Prostate gland (tissue), 2 donors: ENCODE results near the gene RASGRP1. TPM values are rescaled to one million over a fixed set of nuclear protein-coding genes. Genes with fewer than 3 reads are reported as not detected.

Experiments
- DNase-seq: peaks from one replicate; pipeline ENCODE4 v3.0.0-alpha.2; 2019; ENCODE audit warnings: low spot score
- H3K27ac ChIP-seq, 2 donors: fragments of 200-600 bp; sonication (generic); 2 replicates each; pipeline ENCODE4 v1.5.1; 2017 to 2019
- H3K27me3 ChIP-seq: fragments of 200-600 bp; sonication (generic); replicated peaks from 2 replicates; pipeline ENCODE4 v1.5.1; 2019; ENCODE audit not compliant: insufficient read depth
- H3K36me3 ChIP-seq, 2 donors: fragments of 200-600 bp; sonication (generic); 1 replicate in 1 of 2; 2 replicates in 1 of 2; pipeline versions ENCODE4 v1.5.1 to v1.8.1; 2017 to 2019
- H3K4me1 ChIP-seq: fragments of 200-600 bp; sonication (generic); replicated peaks from 2 replicates; pipeline ENCODE4 v1.5.1; 2019
- H3K4me3 ChIP-seq, 2 donors: fragments of 200-600 bp; sonication (generic); 2 replicates each; pipeline ENCODE4 v1.5.1; 2017 to 2019
- H3K9me3 ChIP-seq: fragments of 200-600 bp; sonication (generic); 2 replicates; pipeline ENCODE4 v1.5.1; 2017
- POLR2A ChIP-seq: fragments of 450-650 bp; IDR thresholded peaks from one replicate; pipeline ENCODE4 v1.6.1; 2016; ENCODE audit warnings: antibody characterized with exemption, mild to moderate bottlenecking
- POLR2AphosphoS5 ChIP-seq: sonication (generic); formaldehyde crosslinking; IDR thresholded peaks from one replicate; pipeline ENCODE4 v1.6.1; 2017; ENCODE audit warnings: antibody characterized with exemption
- WGBS: methylation state at CpG from one replicate; pipeline ENCODE4 v1.1.5; 2018; 5-methylcytosine and 5-hydroxymethylcytosine counted together
- intact Hi-C: fragments of 100-400 bp; cut with DNase I; formaldehyde crosslinking; loops from one replicate; pipeline ENCODE4 v1.14.2; 2022
- total RNA-seq, 2 donors: library from RNA; depleted of rRNA; stranded (reverse); fragments of >200 nt; gene quantifications; one replicate each; pipeline ENCODE4 v1.1.0, GENCODE V29; 2016
- TF ChIP-seq, protein P1 (sequence below), 4 experiments: fragments of 200-600 bp in 2 of 4; fragments of 450-650 bp in 2 of 4; sonication (generic) in 2 of 4; IDR thresholded peaks; 1 replicate in 3 of 4; 2 replicates in 1 of 4; pipeline ENCODE4 v1.5.1; 2016 to 2019; ENCODE audit warnings: antibody characterized with exemption in 4 of 4, mild to moderate bottlenecking in 2 of 4, moderate library complexity in 2 of 4

Gene RASGRP1
- total RNA-seq, 2 donors from 2014 or later: 0.36 to 7.6 TPM

DNA sequence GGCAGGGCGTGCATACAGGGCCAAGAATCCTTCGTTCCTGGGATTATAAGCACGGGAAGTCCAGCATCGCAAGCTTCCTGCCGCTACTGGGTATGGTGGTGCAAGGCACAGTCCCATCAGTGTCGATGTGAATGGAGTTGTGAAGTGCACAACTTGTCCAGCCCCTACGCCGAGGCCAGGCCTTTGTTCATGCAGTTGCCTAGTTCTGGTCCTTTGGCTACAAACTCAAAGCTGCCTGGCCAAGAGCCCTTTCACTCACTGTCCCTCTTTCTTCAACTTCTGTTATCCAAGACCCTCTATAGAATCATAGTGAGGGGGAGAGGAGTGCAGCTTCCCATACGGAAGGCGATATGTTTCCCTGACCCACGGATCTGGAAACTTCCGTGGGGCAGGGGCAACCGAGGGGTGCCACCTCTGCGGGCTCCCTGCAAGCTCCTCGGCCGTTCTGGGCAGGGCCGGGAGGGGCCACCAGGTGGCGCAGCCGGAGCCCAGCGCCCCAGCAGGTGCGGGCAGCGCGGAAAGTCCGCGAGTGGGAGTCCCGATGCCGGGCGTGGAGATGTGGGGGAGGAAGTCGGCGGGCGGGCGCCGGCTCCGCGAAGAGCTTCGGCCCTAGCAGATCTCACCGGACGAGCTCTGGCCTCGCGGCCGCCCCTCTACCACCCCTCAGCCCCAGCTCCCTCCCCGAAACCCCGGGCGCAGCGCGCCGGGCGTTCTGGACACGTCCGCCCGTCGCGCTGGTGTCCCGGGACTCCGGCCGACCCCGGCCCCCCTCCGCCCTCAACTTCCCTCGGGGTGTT is 693 bp downstream of the RASGRP1 start:
- Histone ChIP-seq H3K4me3 (peak overlapping the region; percentile 51), H3K27ac (peak overlapping the region in 1 of 2 donors; percentile 45), H3K36me3 (no peaks in the 10 kb centered on the region), H3K4me1 (peaks cover 5% of the 10 kb centered on the region), H3K9me3 (no peaks in the 10 kb centered on the region), H3K27me3 (peaks cover 4% of the 10 kb centered on the region)
- 11% methylated on average over 52 of the region's 59 CpGs for WGBS
- TF ChIP-seq POLR2A (no peak), POLR2AphosphoS5 (no peak)
- TF ChIP-seq, protein P1, sequence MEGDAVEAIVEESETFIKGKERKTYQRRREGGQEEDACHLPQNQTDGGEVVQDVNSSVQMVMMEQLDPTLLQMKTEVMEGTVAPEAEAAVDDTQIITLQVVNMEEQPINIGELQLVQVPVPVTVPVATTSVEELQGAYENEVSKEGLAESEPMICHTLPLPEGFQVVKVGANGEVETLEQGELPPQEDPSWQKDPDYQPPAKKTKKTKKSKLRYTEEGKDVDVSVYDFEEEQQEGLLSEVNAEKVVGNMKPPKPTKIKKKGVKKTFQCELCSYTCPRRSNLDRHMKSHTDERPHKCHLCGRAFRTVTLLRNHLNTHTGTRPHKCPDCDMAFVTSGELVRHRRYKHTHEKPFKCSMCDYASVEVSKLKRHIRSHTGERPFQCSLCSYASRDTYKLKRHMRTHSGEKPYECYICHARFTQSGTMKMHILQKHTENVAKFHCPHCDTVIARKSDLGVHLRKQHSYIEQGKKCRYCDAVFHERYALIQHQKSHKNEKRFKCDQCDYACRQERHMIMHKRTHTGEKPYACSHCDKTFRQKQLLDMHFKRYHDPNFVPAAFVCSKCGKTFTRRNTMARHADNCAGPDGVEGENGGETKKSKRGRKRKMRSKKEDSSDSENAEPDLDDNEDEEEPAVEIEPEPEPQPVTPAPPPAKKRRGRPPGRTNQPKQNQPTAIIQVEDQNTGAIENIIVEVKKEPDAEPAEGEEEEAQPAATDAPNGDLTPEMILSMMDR (IDR thresholded peaks at IDR 0.05): peak; percentile 76 to 85 (median 82)
- intact Hi-C loops: loop anchor here (10.0 kb wide), 1 partner anchor 121 kb away; no protein-coding TSS in a partner anchor
- DNase-seq: peak; percentile 56

DNA sequence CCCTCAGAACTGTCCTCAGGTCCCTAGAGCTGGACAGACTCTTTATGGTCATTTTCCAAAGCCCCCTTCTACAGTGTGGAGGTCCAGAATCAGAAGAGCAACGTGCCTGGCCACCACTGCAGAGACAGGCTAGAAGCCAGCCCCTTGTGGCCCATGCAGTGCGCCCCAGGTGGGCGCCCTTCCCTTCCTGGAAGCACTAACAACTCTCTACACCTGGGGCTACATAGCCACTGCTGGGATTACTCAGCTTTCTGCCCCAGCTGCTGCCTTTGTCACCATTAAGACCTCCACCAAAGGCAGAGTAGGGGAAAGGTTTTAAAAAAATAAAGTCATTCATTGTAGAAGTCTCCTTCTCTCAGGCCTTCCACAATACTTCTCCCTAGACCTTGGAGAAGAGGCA is 2.3 kb downstream of the RASGRP1 start:
- WGBS: 96% methylated on average over 3 of the region's 3 CpGs
- peaks cover 4% of the 10 kb centered on the region for H3K27me3 ChIP-seq
- intact Hi-C loops: loop anchor here (10.0 kb wide), 1 partner anchor 123 kb away; no protein-coding TSS in a partner anchor
- no peak for DNase-seq
- H3K36me3 ChIP-seq: no peaks in the 10 kb centered on the region
- no peak overlapping the region for H3K4me3 ChIP-seq
- peaks cover 5% of the 10 kb centered on the region for H3K4me1 ChIP-seq
- TF ChIP-seq, protein P1 (IDR thresholded peaks at IDR 0.05): no peak
- TF ChIP-seq POLR2AphosphoS5 (no peak), POLR2A (no peak)
- no peaks in the 10 kb centered on the region for H3K9me3 ChIP-seq
- H3K27ac ChIP-seq: no peak overlapping the region

GRCh38 chr15:38560456-38560926 is 4.1 kb downstream of the RASGRP1 start:
- Histone ChIP-seq H3K4me1 (peaks cover 5% of the 10 kb centered on the region), H3K9me3 (no peaks in the 10 kb centered on the region), H3K4me3 (no peak overlapping the region), H3K36me3 (no peaks in the 10 kb centered on the region), H3K27me3 (peaks cover 4% of the 10 kb centered on the region), H3K27ac (no peak overlapping the region)
- intact Hi-C loops: loop anchor here (10.0 kb wide), 1 partner anchor 124 kb away; no protein-coding TSS in a partner anchor
- no peak for DNase-seq
- TF ChIP-seq POLR2A: no peak
- TF ChIP-seq, protein P1 (IDR thresholded peaks at IDR 0.05): no peak
- 90% methylated on average over 7 of the region's 7 CpGs for WGBS

DNA sequence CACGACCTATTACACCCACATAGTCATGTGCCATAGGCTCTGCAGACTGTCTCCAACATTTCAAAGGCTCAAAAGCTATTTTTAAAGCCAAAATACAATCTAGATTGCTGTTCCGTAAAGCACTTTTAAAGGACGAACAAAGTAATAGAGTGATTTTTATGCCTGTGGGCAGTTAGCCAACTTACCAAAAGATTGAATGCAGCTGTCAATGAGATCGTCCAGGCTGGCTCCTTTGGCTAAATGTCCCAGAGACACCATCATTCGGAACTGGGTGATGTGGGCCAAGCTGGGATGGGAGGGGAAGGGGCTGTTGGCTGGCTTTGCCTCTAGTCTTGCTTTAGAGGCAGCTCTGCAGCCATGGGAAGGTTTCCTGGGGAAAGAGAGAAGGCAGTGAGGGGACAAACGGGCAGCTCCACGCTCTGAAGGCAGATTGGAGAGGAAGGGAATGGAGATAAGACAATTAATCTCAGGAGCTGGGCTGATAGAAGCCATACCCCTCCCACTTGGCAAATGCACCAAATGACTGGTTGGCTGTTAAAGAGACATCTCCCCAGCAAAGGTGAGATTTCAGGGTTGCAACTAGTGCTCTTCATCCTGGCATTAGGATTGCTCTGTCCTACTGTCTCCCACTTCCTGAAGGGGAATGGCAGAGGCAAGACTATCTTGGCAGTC is 4.8 kb downstream of the RASGRP1 start:
- peaks cover 1% of the 10 kb centered on the region for H3K4me1 ChIP-seq
- 36% methylated on average over 7 of the region's 7 CpGs for WGBS
- H3K27ac ChIP-seq: no peak overlapping the region
- H3K36me3 ChIP-seq: no peaks in the 10 kb centered on the region
- TF ChIP-seq POLR2A: no peak
- TF ChIP-seq POLR2AphosphoS5: no peak
- TF ChIP-seq, protein P1 (IDR thresholded peaks at IDR 0.05): no peak
- H3K27me3 ChIP-seq: no peaks in the 10 kb centered on the region
- H3K9me3 ChIP-seq: no peaks in the 10 kb centered on the region
- no peak overlapping the region for H3K4me3 ChIP-seq
- no peak for DNase-seq
- intact Hi-C loops: loop anchor here (10.0 kb wide), 1 partner anchor 125 kb away; no protein-coding TSS in a partner anchor
